GM12891 (cell line): ENCODE data around the gene LINGO4.

Experiments used
- DNase-seq: peaks from one replicate; pipeline ENCODE4 v3.0.0; 2011; ENCODE audit warnings: low spot score; ENCODE audit not compliant: insufficient read length
- FAIRE-seq: peaks from 2 replicates; lab custom pipeline; 2011; peaks lifted over from hg19 to GRCh38; lab: Jason Lieb, UNC
- PAX5 ChIP-seq: IDR thresholded peaks from 2 replicates; pipeline ENCODE4 v1.6.1; 2011; ENCODE audit warnings: low read length, moderate library complexity, mild to moderate bottlenecking; ENCODE audit not compliant: insufficient read depth, severe bottlenecking
- POLR2A ChIP-seq: IDR thresholded peaks from 2 replicates; pipeline ENCODE4 v1.6.1; 2011; ENCODE audit warnings: low read depth, low read length, control low read depth
- POLR2AphosphoS5 ChIP-seq: IDR thresholded peaks from 2 replicates; pipeline ENCODE4 v1.6.1; 2011; ENCODE audit warnings: low read depth, low read length, control low read depth
- POU2F2 ChIP-seq: IDR thresholded peaks from 2 replicates; pipeline ENCODE4 v1.6.1; 2011; ENCODE audit warnings: low read depth, mild to moderate bottlenecking, control low read depth, low read length, moderate library complexity
- SPI1 ChIP-seq: IDR thresholded peaks from 2 replicates; pipeline ENCODE4 v1.6.1; 2011; ENCODE audit warnings: low read depth, low read length, control low read depth
- TAF1 ChIP-seq: IDR thresholded peaks from 2 replicates; pipeline ENCODE4 v1.6.1; 2011; ENCODE audit warnings: low read depth, low read length, control low read depth

The LINGO4 gene

DNA sequence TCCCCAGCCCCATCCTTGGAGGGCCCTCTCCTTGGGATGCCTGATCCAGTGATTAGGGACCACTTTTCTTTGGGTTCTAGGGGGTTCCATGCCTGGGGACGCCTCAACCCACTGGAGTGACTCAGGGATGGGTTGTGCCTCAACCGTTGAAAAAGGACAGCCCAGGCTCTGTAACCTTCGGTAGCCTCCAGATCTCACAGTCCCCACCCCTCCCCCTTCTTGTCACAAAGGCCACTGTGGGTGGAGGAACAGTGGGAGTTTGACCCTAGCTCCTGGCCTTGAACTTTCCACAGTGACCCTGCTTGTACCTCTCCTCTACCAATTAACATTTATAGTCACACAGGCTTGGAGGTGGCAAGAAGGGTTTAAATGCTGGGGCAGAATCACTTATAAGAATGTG, 29.0 kb upstream of the LINGO4 start:
- DNase-seq (no peak), FAIRE-seq (no peak)
- TF ChIP-seq PAX5 (no peak), TAF1 (no peak), POLR2A (no peak), SPI1 (no peak), POU2F2 (no peak), POLR2AphosphoS5 (no peak)

- TF ChIP-seq TAF1 (no peak), PAX5 (no peak), SPI1 (no peak)
- DNase-seq (no peak), FAIRE-seq (no peak)
Observed at GRCh38 chr1:151833172-151833900, 28.1 kb upstream of the LINGO4 start.

DNA sequence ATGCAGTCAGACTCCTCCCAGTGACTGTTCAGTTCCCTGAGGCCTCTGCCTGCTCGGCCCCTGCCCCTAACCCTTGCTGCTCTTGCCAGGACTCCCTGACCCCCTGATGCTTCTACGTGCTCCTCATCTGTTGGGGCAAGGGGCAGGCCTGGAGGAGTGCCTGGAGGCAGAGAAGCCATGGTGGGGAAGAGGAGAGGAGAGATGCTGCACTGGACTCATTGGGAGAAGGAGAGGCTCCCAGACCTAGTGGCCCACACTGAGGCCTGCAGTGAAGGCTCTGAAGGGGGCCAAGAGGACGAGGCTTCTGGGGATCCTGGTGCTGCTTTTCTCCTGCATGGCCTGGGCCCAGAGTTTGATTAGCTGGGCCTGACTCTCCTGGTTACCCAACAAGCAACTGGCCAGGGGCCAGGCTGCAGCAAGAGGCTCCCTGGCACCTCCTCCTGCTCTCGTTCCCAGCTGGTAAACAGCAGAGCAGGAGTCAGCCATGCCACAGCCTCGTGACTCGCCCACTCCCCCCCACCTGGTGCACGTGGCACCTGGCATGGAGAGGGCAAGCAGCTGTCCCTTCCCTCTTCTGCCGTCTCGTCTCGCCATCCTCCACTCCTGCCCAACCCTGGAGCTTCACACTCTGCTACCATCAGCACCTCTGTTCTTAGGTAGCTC, 27.2 kb upstream of the LINGO4 start:
- FAIRE-seq (no peak), DNase-seq (no peak)
- TF ChIP-seq POLR2A (no peak), POU2F2 (no peak), SPI1 (no peak), PAX5 (no peak), TAF1 (no peak), POLR2AphosphoS5 (no peak)

DNA sequence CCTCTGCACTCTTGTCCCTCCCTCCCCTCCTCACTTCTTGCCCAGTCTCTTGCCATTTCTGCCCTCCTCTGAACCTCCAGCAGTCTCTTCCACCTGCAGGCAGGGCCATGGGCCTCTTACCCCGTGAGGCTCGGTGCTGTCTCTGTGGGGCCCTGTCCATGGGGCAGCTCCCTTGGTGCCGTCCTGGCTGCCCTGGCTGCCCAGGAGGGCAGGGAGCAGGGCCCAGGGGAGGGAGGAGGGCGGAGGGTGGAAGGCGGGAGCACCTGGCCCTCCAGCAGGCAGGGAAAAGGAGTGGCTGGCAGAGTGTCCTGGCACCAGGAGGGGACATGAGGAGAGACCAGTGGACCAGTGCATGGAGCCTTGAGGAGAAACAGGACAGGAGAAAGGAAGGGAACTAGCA, 26.4 kb upstream of the LINGO4 start, which contains the start of gene RORC:
Gene RORC (minus strand): TSS at position 198 of the 400 bp plus-strand sequence. CDS start 38 bp downstream, at position 160.
- FAIRE-seq, result no peak
- no peak for TF ChIP-seq PAX5
- TF ChIP-seq POLR2A, result no peak
- no peak for DNase-seq

GRCh38 chr1:151831256-151831591, 26.0 kb upstream of the LINGO4 start:
- no peak for TF ChIP-seq POLR2AphosphoS5
- no peak for TF ChIP-seq PAX5
- no peak for DNase-seq
- no peak for FAIRE-seq

- no peak for FAIRE-seq
Observed at GRCh38 chr1:151830055-151830454, 24.8 kb upstream of the LINGO4 start.

GRCh38 chr1:151829352-151830046, 24.3 kb upstream of the LINGO4 start:
- TF ChIP-seq PAX5 (no peak), SPI1 (no peak), POLR2AphosphoS5 (no peak), POLR2A (no peak), POU2F2 (no peak), TAF1 (no peak)
- FAIRE-seq (no peak), DNase-seq (no peak)

More at GRCh38 chr1:151830055-151830454, 24.8 kb upstream of the LINGO4 start:
- TF ChIP-seq POU2F2 (no peak), TAF1 (no peak), POLR2A (no peak), POLR2AphosphoS5 (no peak), SPI1 (no peak), PAX5 (no peak)
- no peak for DNase-seq

- DNase-seq (no peak), FAIRE-seq (no peak)
- TF ChIP-seq TAF1 (no peak), POLR2A (no peak), POU2F2 (no peak), PAX5 (no peak), SPI1 (no peak), POLR2AphosphoS5 (no peak)
Observed at GRCh38 chr1:151828921-151829320, 23.7 kb upstream of the LINGO4 start.

GRCh38 chr1:151827853-151828252, 22.6 kb upstream of the LINGO4 start:
- TF ChIP-seq POLR2AphosphoS5 (no peak), POU2F2 (no peak), TAF1 (no peak), SPI1 (no peak), POLR2A (no peak), PAX5 (no peak)
- no peak for FAIRE-seq
- DNase-seq, result no peak

- FAIRE-seq (no peak), DNase-seq (no peak)
- TF ChIP-seq POLR2A, result no peak
- no peak for TF ChIP-seq PAX5
- no peak for TF ChIP-seq POU2F2
- no peak for TF ChIP-seq SPI1
- TF ChIP-seq TAF1, result no peak
- TF ChIP-seq POLR2AphosphoS5, result no peak
Observed at GRCh38 chr1:151825751-151826660, 20.8 kb upstream of the LINGO4 start.
